NCI-H2107 treated with DMSO at 0.1 percent for 48 hours (cell line): ENCODE results near the gene UNKL.
"Not testable (repeated sequence)": the region's sequence is repeated elsewhere in the genome, so short reads cannot be mapped to it uniquely, and the experiment has no call there.

Experiments used
- DNase-seq: peaks from one replicate; lab custom pipeline; 2025; ENCODE audit not compliant: unreplicated experiment; lab: John Stamatoyannopoulos, UW

UNKL gene

GRCh38 chr16:1330260-1330914, 84.1 kb downstream of the UNKL start:
- DNase-seq: no peak

GRCh38 chr16:1328961-1329360, 85.5 kb downstream of the UNKL start:
- DNase-seq: not testable (repeated sequence)

- not testable (repeated sequence) for DNase-seq
Measured at GRCh38 chr16:1328136-1328535, 86.4 kb downstream of the UNKL start.

- DNase-seq: no peak
Measured at GRCh38 chr16:1327619-1327947, 86.9 kb downstream of the UNKL start.

- no peak for DNase-seq
Measured at GRCh38 chr16:1326946-1327618, 87.4 kb downstream of the UNKL start.

GRCh38 chr16:1326391-1326790, 88.1 kb downstream of the UNKL start:
- no peak for DNase-seq

- DNase-seq: no peak
Measured at GRCh38 chr16:1325673-1326371, 88.7 kb downstream of the UNKL start.

GRCh38 chr16:1325261-1325660, 89.2 kb downstream of the UNKL start:
- no peak for DNase-seq

GRCh38 chr16:1324286-1324826, 90.1 kb downstream of the UNKL start:
- no peak for DNase-seq

GRCh38 chr16:1323296-1324239, 90.9 kb downstream of the UNKL start:
- no peak for DNase-seq

GRCh38 chr16:1322407-1322806, 92.1 kb downstream of the UNKL start:
- no peak for DNase-seq

- DNase-seq: no peak
Measured at GRCh38 chr16:1320658-1321240, 93.8 kb downstream of the UNKL start.

- DNase-seq: no peak
Measured at GRCh38 chr16:1320097-1320496, 94.4 kb downstream of the UNKL start.

GRCh38 chr16:1319041-1319440, 95.5 kb downstream of the UNKL start:
- no peak for DNase-seq

- DNase-seq: no peak
Measured at GRCh38 chr16:1318268-1318545, 96.3 kb downstream of the UNKL start.

GRCh38 chr16:1317479-1318267, 96.8 kb downstream of the UNKL start:
- DNase-seq: no peak

GRCh38 chr16:1316033-1316405, 98.5 kb downstream of the UNKL start:
- no peak for DNase-seq

GRCh38 chr16:1315081-1316032, 99.1 kb downstream of the UNKL start:
- DNase-seq: no peak
